GM19463 (cell line): ENCODE measurements around the gene TNFAIP8L3.

Source experiments
- ATAC-seq: cut with Tn5 transposase; IDR thresholded peaks from one replicate; pipeline ENCODE4 v1.9.1; 2021; ENCODE audit warnings: mild to moderate bottlenecking, moderate library complexity; ENCODE audit not compliant: unreplicated experiment

TNFAIP8L3 gene

GRCh38 chr15:51092480-51093040, 2.1 kb downstream of the TNFAIP8L3 start:
- ATAC-seq = no peak

- ATAC-seq = no peak
These were observed 4.0 kb downstream of the TNFAIP8L3 start for GRCh38 chr15:51090753-51091152.

GRCh38 chr15:51089699-51090453, 4.8 kb downstream of the TNFAIP8L3 start:
- ATAC-seq = no peak

GRCh38 chr15:51089041-51089440, 5.7 kb downstream of the TNFAIP8L3 start:
- no peak for ATAC-seq

- ATAC-seq = no peak
These were observed 6.1 kb downstream of the TNFAIP8L3 start for GRCh38 chr15:51088585-51088984.

- ATAC-seq = no peak
These were observed 7.2 kb downstream of the TNFAIP8L3 start for GRCh38 chr15:51087513-51087912.

- no peak for ATAC-seq
These were observed 8.3 kb downstream of the TNFAIP8L3 start for GRCh38 chr15:51086409-51086808.

GRCh38 chr15:51085764-51086163, 8.9 kb downstream of the TNFAIP8L3 start:
- ATAC-seq = no peak

- ATAC-seq = no peak
These were observed 11.0 kb downstream of the TNFAIP8L3 start for GRCh38 chr15:51083641-51084166.

GRCh38 chr15:51082246-51082645, 12.5 kb downstream of the TNFAIP8L3 start:
- ATAC-seq = no peak

GRCh38 chr15:51080286-51080685, 14.4 kb downstream of the TNFAIP8L3 start:
- ATAC-seq = no peak

- no peak for ATAC-seq
These were observed 15.5 kb downstream of the TNFAIP8L3 start for GRCh38 chr15:51079226-51079625.

GRCh38 chr15:51077221-51078153, 17.2 kb downstream of the TNFAIP8L3 start:
- ATAC-seq = peak; percentile 73

GRCh38 chr15:51076524-51077220, 18.0 kb downstream of the TNFAIP8L3 start:
- no peak for ATAC-seq

GRCh38 chr15:51075826-51076523, 18.7 kb downstream of the TNFAIP8L3 start:
- ATAC-seq = no peak

GRCh38 chr15:51075364-51075763, 19.3 kb downstream of the TNFAIP8L3 start:
- no peak for ATAC-seq

GRCh38 chr15:51074926-51075325, 19.8 kb downstream of the TNFAIP8L3 start:
- ATAC-seq = no peak

GRCh38 chr15:51071578-51071977, 23.1 kb downstream of the TNFAIP8L3 start:
- ATAC-seq = no peak

- no peak for ATAC-seq
These were observed 24.7 kb downstream of the TNFAIP8L3 start for GRCh38 chr15:51069983-51070382.

GRCh38 chr15:51067510-51067909, 27.2 kb downstream of the TNFAIP8L3 start:
- no peak for ATAC-seq
